Measurements from ENCODE around the gene IL6R. TPM values are rescaled to one million over a fixed set of nuclear protein-coding genes. Genes with fewer than 3 reads are reported as not detected.

IL6R gene
- total RNA-seq, 1 experiment from 2014 or later: 5.0 TPM

GRCh38 chr1:154406886-154407197 lies 1.7 kb downstream of the IL6R start:
- Mint-ChIP-seq H3K4me3 (ENCODE audit: low read depth, unreplicated experiment) (peak overlapping the region; percentile 84), H3K27ac (ENCODE audit: unreplicated experiment) (no peak overlapping the region), H3K36me3 (ENCODE audit: insufficient read depth, unreplicated experiment) (peaks cover 16% of the 10 kb centered on the region), H3K4me1 (ENCODE audit: low read depth, unreplicated experiment) (peaks cover 29% of the 10 kb centered on the region), H3K27me3 (ENCODE audit: unreplicated experiment) (no peaks in the 10 kb centered on the region), H3K9me3 (ENCODE audit: low read depth, unreplicated experiment) (no peaks in the 10 kb centered on the region)
- TSS peak; percentile 26 for BruUV-seq (replicated peaks)
- CTCF ChIA-PET: interaction anchor here (0.8 to 3.1 kb wide), 5 partner anchors 9 to 73 kb away, joined by 3 to 15 read pairs (median 6); no protein-coding TSS in a partner anchor
- TF ChIP-seq CTCF (IDR thresholded peaks at IDR 0.05; ENCODE audit: unreplicated experiment): no peak
- no peak for DNase-seq
- intact Hi-C loops (cut with micrococcal nuclease; ENCODE audit: unreplicated experiment): no loop called here

- intact Hi-C loops (cut with micrococcal nuclease; ENCODE audit: unreplicated experiment): no loop called here
- CTCF ChIA-PET: interaction anchor here (0.8 to 3.1 kb wide), 4 partner anchors 9 to 72 kb away, joined by 3 to 15 read pairs (median 6); no protein-coding TSS in a partner anchor
- BruUV-seq (replicated peaks): no TSS peak
- H3K9me3 Mint-ChIP-seq (ENCODE audit: low read depth, unreplicated experiment): no peaks in the 10 kb centered on the region
- no peaks in the 10 kb centered on the region for H3K27me3 Mint-ChIP-seq (ENCODE audit: unreplicated experiment)
- TF ChIP-seq CTCF (IDR thresholded peaks at IDR 0.05; ENCODE audit: unreplicated experiment): no peak
- no peak overlapping the region for H3K27ac Mint-ChIP-seq (ENCODE audit: unreplicated experiment)
- DNase-seq: no peak
- no peak overlapping the region for H3K4me3 Mint-ChIP-seq (ENCODE audit: low read depth, unreplicated experiment)
- peaks cover 16% of the 10 kb centered on the region for H3K36me3 Mint-ChIP-seq (ENCODE audit: insufficient read depth, unreplicated experiment)
- H3K4me1 Mint-ChIP-seq (ENCODE audit: low read depth, unreplicated experiment): peaks cover 29% of the 10 kb centered on the region
Measured at GRCh38 chr1:154407198-154408091, 2.3 kb downstream of the IL6R start.

GRCh38 chr1:154408174-154408777 lies 3.1 kb downstream of the IL6R start:
- no peak for DNase-seq
- no peak overlapping the region for H3K27ac Mint-ChIP-seq (ENCODE audit: unreplicated experiment)
- H3K36me3 Mint-ChIP-seq (ENCODE audit: insufficient read depth, unreplicated experiment): peaks cover 16% of the 10 kb centered on the region
- CTCF ChIA-PET: interaction anchor here (1.9 to 3.1 kb wide), 3 partner anchors 10 to 12 kb away, joined by 5 to 15 read pairs (median 6); no protein-coding TSS in a partner anchor
- intact Hi-C loops (cut with micrococcal nuclease; ENCODE audit: unreplicated experiment): no loop called here
- TF ChIP-seq CTCF (IDR thresholded peaks at IDR 0.05; ENCODE audit: unreplicated experiment): no peak
- BruUV-seq (replicated peaks): no TSS peak
- no peaks in the 10 kb centered on the region for H3K9me3 Mint-ChIP-seq (ENCODE audit: low read depth, unreplicated experiment)
- no peaks in the 10 kb centered on the region for H3K27me3 Mint-ChIP-seq (ENCODE audit: unreplicated experiment)
- no peak overlapping the region for H3K4me3 Mint-ChIP-seq (ENCODE audit: low read depth, unreplicated experiment)
- peaks cover 29% of the 10 kb centered on the region for H3K4me1 Mint-ChIP-seq (ENCODE audit: low read depth, unreplicated experiment)

- no peaks in the 10 kb centered on the region for H3K27me3 Mint-ChIP-seq (ENCODE audit: unreplicated experiment)
- no TSS peak for BruUV-seq (replicated peaks)
- CTCF ChIA-PET: interaction anchor here (0.6 to 1.9 kb wide), 2 partner anchors 10 to 77 kb away, joined by 3 to 6 read pairs; no protein-coding TSS in a partner anchor
- H3K36me3 Mint-ChIP-seq (ENCODE audit: insufficient read depth, unreplicated experiment): peaks cover 12% of the 10 kb centered on the region
- no peak overlapping the region for H3K4me3 Mint-ChIP-seq (ENCODE audit: low read depth, unreplicated experiment)
- H3K9me3 Mint-ChIP-seq (ENCODE audit: low read depth, unreplicated experiment): no peaks in the 10 kb centered on the region
- no peak for TF ChIP-seq CTCF (IDR thresholded peaks at IDR 0.05; ENCODE audit: unreplicated experiment)
- intact Hi-C loops (cut with micrococcal nuclease; ENCODE audit: unreplicated experiment): no loop called here
- H3K4me1 Mint-ChIP-seq (ENCODE audit: low read depth, unreplicated experiment): peaks cover 29% of the 10 kb centered on the region
- H3K27ac Mint-ChIP-seq (ENCODE audit: unreplicated experiment): no peak overlapping the region
- no peak for DNase-seq
Measured at GRCh38 chr1:154410185-154410827, 5.2 kb downstream of the IL6R start.

Measured in Calu3 (cell line).